Measurements from ENCODE around the gene KCNQ1OT1. TPM values are rescaled to one million over a fixed set of nuclear protein-coding genes. Genes with fewer than 3 reads are reported as not detected.

The KCNQ1OT1 gene
- total RNA-seq, 2 donors from 2014 or later: 5.2 to 6.9 TPM

DNA sequence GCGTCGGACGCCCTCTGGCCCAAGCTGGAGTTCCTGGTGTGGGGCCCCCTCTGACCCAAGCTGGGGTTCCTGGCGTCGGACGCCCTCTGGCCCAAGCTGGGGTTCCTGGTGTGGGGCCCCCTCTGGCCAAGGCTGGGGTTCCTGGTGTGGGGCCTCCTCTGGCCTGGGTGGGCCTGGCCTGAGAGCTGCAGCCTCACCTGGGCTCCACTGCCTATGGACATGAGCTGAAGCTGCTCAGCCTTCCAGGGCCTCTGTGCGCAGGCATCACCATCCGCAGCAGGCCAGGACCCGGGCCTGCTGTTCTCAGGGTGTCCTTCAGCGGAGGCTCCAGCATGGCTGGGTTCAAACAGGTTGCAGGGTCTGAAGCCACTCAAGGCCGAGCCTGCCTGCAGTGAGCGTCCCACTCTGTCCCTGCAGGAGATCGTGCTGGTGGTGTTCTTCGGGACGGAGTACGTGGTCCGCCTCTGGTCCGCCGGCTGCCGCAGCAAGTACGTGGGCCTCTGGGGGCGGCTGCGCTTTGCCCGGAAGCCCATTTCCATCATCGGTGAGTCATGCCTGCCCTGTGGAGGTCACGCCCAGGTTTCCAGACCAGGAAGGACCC is 129.5 kb downstream of the KCNQ1OT1 start:
- Mint-ChIP-seq H3K4me1 (peaks cover 8% of the 10 kb centered on the region), H3K27me3 (ENCODE audit: insufficient read depth) (peaks cover 33% of the 10 kb centered on the region), H3K4me3 (no peak overlapping the region), H3K27ac (no peak overlapping the region), H3K9me3 (no peaks in the 10 kb centered on the region), H3K36me3 (ENCODE audit: low read depth) (no peaks in the 10 kb centered on the region)
- peaks cover 2% of the 10 kb centered on the region for H3K27me3 ChIP-seq (ENCODE audit: control insufficient read depth, insufficient read depth, low read length, poor library complexity, severe bottlenecking)
- DNase-seq: peak; percentile 25
- H3K27ac ChIP-seq (ENCODE audit: low read depth, low read length): no peak overlapping the region
- H3K9ac ChIP-seq (ENCODE audit: extremely low read depth, low read length, poor library complexity, severe bottlenecking): no peak overlapping the region
- H3K4me3 ChIP-seq (ENCODE audit: low read length): no peak overlapping the region
- no peaks in the 10 kb centered on the region for H3K9me3 ChIP-seq (ENCODE audit: control insufficient read depth, low read length)
- WGBS, 2 experiments (ENCODE audit: insufficient coverage in 1 of 2, insufficient read length in 1 of 2): 91 to 96% methylated on average over 16 to 26 of the region's 26 CpGs
- peaks cover 7% of the 10 kb centered on the region for H3K4me1 ChIP-seq (ENCODE audit: control insufficient read depth, insufficient read depth, low read length)
- no peaks in the 10 kb centered on the region for H3K36me3 ChIP-seq (ENCODE audit: control insufficient read depth, insufficient read depth, low read length)
- TF ChIP-seq, protein P1, sequence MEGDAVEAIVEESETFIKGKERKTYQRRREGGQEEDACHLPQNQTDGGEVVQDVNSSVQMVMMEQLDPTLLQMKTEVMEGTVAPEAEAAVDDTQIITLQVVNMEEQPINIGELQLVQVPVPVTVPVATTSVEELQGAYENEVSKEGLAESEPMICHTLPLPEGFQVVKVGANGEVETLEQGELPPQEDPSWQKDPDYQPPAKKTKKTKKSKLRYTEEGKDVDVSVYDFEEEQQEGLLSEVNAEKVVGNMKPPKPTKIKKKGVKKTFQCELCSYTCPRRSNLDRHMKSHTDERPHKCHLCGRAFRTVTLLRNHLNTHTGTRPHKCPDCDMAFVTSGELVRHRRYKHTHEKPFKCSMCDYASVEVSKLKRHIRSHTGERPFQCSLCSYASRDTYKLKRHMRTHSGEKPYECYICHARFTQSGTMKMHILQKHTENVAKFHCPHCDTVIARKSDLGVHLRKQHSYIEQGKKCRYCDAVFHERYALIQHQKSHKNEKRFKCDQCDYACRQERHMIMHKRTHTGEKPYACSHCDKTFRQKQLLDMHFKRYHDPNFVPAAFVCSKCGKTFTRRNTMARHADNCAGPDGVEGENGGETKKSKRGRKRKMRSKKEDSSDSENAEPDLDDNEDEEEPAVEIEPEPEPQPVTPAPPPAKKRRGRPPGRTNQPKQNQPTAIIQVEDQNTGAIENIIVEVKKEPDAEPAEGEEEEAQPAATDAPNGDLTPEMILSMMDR (conservative IDR thresholded peaks at IDR 0.05): no peak

DNA sequence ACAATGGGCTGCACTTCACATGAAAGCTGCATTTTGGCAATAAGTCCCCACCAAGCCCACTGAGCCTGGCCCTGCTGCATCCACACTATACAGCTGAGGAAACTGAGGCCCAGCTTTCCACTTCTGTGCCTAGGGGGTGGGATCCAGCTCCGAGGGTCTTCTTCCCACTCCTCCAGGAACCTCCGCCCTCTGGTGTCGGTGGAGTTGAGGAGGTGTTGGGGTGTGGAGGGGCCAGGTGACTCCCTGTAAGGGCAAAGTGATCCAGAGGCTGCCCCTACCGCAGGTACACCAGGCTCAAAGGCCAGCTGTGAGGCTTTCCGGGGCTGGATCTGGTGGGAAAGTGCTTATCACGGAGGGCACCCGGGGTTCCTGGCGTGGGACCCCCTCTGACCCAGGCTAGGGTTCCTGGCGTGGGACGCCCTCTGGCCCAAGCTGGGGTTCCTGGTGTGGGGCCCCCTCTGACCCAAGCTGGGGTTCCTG is 130.0 kb downstream of the KCNQ1OT1 start:
- peaks cover 7% of the 10 kb centered on the region for H3K4me1 ChIP-seq (ENCODE audit: control insufficient read depth, insufficient read depth, low read length)
- H3K4me1 Mint-ChIP-seq: peaks cover 8% of the 10 kb centered on the region
- H3K27ac ChIP-seq (ENCODE audit: low read depth, low read length): no peak overlapping the region
- no peak overlapping the region for H3K4me3 ChIP-seq (ENCODE audit: low read length)
- peaks cover 7% of the 10 kb centered on the region for H3K27me3 ChIP-seq (ENCODE audit: control insufficient read depth, insufficient read depth, low read length, poor library complexity, severe bottlenecking)
- 93 to 100% methylated on average over 5 to 10 of the region's 10 CpGs for WGBS, 2 experiments (ENCODE audit: insufficient coverage in 1 of 2, insufficient read length in 1 of 2)
- H3K4me3 Mint-ChIP-seq: no peak overlapping the region
- TF ChIP-seq, protein P1 (conservative IDR thresholded peaks at IDR 0.05): no peak
- no peaks in the 10 kb centered on the region for H3K9me3 ChIP-seq (ENCODE audit: control insufficient read depth, low read length)
- no peak overlapping the region for H3K9ac ChIP-seq (ENCODE audit: extremely low read depth, low read length, poor library complexity, severe bottlenecking)
- no peaks in the 10 kb centered on the region for H3K9me3 Mint-ChIP-seq
- H3K27me3 Mint-ChIP-seq (ENCODE audit: insufficient read depth): peaks cover 38% of the 10 kb centered on the region
- no peak overlapping the region for H3K27ac Mint-ChIP-seq
- H3K36me3 Mint-ChIP-seq (ENCODE audit: low read depth): no peaks in the 10 kb centered on the region
- DNase-seq: peak; percentile 24
- no peaks in the 10 kb centered on the region for H3K36me3 ChIP-seq (ENCODE audit: control insufficient read depth, insufficient read depth, low read length)

- Histone ChIP-seq H3K27me3 (ENCODE audit: control insufficient read depth, insufficient read depth, low read length, poor library complexity, severe bottlenecking) (peaks cover 10% of the 10 kb centered on the region), H3K9me3 (ENCODE audit: control insufficient read depth, low read length) (no peaks in the 10 kb centered on the region), H3K36me3 (ENCODE audit: control insufficient read depth, insufficient read depth, low read length) (no peaks in the 10 kb centered on the region), H3K4me3 (ENCODE audit: low read length) (no peak overlapping the region), H3K9ac (ENCODE audit: extremely low read depth, low read length, poor library complexity, severe bottlenecking) (no peak overlapping the region), H3K4me1 (ENCODE audit: control insufficient read depth, insufficient read depth, low read length) (peaks cover 7% of the 10 kb centered on the region), H3K27ac (ENCODE audit: low read depth, low read length) (no peak overlapping the region)
- TF ChIP-seq, protein P1 (conservative IDR thresholded peaks at IDR 0.05): no peak
- 89 to 92% methylated on average over 12 to 14 of the region's 14 CpGs for WGBS, 2 experiments (ENCODE audit: insufficient coverage in 1 of 2, insufficient read length in 1 of 2)
- Mint-ChIP-seq H3K4me1 (peaks cover 8% of the 10 kb centered on the region), H3K4me3 (no peak overlapping the region), H3K36me3 (ENCODE audit: low read depth) (no peaks in the 10 kb centered on the region), H3K27ac (no peak overlapping the region), H3K27me3 (ENCODE audit: insufficient read depth) (peaks cover 43% of the 10 kb centered on the region), H3K9me3 (no peaks in the 10 kb centered on the region)
- peak; percentile 30 for DNase-seq
Observed at GRCh38 chr11:2569321-2569721, 130.5 kb downstream of the KCNQ1OT1 start.

Measured in endodermal cell (in vitro differentiated cells).